Loucy (cell line): Measurements from ENCODE around the gene S100A9.

Experiments used
- CTCF ChIP-seq: fragments of 200-600 bp; sonication (generic); conservative IDR thresholded peaks from 2 replicates; pipeline ENCODE4 v1.5.1; 2014; ENCODE audit warnings: mild to moderate bottlenecking, antibody characterized with exemption, low read length
- EZH2phosphoT487 ChIP-seq: fragments of 200-600 bp; IDR thresholded peaks from 2 replicates; pipeline ENCODE4 v1.6.1; 2018; ENCODE audit warnings: antibody characterized with exemption, mild to moderate bottlenecking, moderate library complexity, borderline replicate concordance

- no peak for TF ChIP-seq CTCF
- no peak for TF ChIP-seq EZH2phosphoT487
These were observed 6.5 kb downstream of the S100A9 start for GRCh38 chr1:153364156-153364555.
